IPS-20b (cell line): ENCODE measurements around the gene ISX.

Experiments used
- H3K27ac ChIP-seq: one replicate; pipeline ENCODE4 v1.5.1; 2013; ENCODE audit warnings: low read length
- H3K27me3 ChIP-seq: 2 replicates; pipeline ENCODE4 v1.6.1; 2013; ENCODE audit warnings: mild to moderate bottlenecking, low read length, inconsistent platforms; ENCODE audit not compliant: insufficient read depth
- H3K36me3 ChIP-seq: 2 replicates; pipeline ENCODE4 v1.6.1; 2013; ENCODE audit warnings: low read depth, mild to moderate bottlenecking, inconsistent platforms, low read length, moderate library complexity; ENCODE audit not compliant: insufficient read depth
- H3K4me1 ChIP-seq: 2 replicates; pipeline ENCODE4 v1.6.1; 2013; ENCODE audit warnings: mild to moderate bottlenecking, control low read depth, inconsistent platforms, low read length, moderate library complexity; ENCODE audit not compliant: insufficient read depth
- H3K4me3 ChIP-seq: 2 replicates; pipeline ENCODE4 v1.5.1; 2013; ENCODE audit warnings: mild to moderate bottlenecking, low read length, inconsistent platforms
- H3K9ac ChIP-seq: 2 replicates; pipeline ENCODE4 v1.6.1; 2013; ENCODE audit warnings: low read depth, mild to moderate bottlenecking, inconsistent platforms, low read length, moderate library complexity
- H3K9me3 ChIP-seq: 2 replicates; pipeline ENCODE4 v1.6.1; 2013; ENCODE audit warnings: mild to moderate bottlenecking, low read depth, low read length, inconsistent platforms; ENCODE audit not compliant: insufficient read depth

ISX gene

GRCh38 chr22:35114131-35114980 lies 48.4 kb downstream of the ISX start:
- H3K9me3 ChIP-seq: no peaks in the 10 kb centered on the region
- H3K27me3 ChIP-seq: no peaks in the 10 kb centered on the region
- H3K36me3 ChIP-seq: no peaks in the 10 kb centered on the region
- no peak overlapping the region for H3K27ac ChIP-seq
- H3K9ac ChIP-seq: no peak overlapping the region
- no peaks in the 10 kb centered on the region for H3K4me1 ChIP-seq
- H3K4me3 ChIP-seq: no peak overlapping the region

DNA sequence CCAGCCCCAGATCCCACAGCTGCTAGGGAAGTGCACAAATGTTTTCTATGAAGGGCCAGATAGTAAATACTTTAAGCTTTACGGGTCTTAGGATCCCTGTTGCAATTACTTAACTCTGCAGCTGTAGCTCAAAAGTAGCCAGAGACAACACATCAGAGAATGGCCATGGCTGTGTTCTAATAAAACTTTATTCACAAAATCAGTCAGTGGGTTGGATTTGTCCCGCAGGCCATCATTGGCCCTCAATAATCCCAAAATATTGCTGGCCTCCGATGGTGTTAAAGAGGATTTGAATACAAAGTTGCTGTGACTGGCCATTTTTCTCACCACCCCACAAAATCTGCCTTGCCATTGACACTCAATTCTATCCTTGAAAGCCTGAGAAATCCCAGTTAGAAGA lies 49.6 kb downstream of the ISX start:
- H3K9me3 ChIP-seq: no peaks in the 10 kb centered on the region
- no peaks in the 10 kb centered on the region for H3K27me3 ChIP-seq
- H3K36me3 ChIP-seq: no peaks in the 10 kb centered on the region
- H3K4me1 ChIP-seq: no peaks in the 10 kb centered on the region
- no peak overlapping the region for H3K9ac ChIP-seq
- H3K4me3 ChIP-seq: no peak overlapping the region
- no peak overlapping the region for H3K27ac ChIP-seq

DNA sequence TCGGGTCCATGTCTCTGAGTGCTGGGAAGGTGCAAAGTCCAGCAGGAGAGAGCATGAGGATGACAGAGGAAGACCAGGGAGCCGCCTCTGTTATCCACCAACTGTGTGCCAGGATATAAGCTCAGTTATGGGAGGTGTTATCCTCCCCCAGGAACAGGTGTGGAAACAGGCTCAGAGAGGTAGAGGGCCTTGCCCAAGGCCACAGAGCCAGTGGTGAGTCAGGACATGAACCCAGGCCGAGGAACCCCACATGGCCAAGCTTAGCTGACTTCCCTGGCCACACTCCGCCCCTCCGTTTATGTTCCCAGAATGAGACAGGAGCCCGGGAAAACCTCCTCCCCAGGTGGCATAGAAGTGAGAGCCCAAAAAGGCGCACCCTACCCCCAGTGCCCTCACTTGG lies 50.3 kb downstream of the ISX start:
- H3K27me3 ChIP-seq: no peaks in the 10 kb centered on the region
- no peaks in the 10 kb centered on the region for H3K9me3 ChIP-seq
- H3K36me3 ChIP-seq: no peaks in the 10 kb centered on the region
- H3K4me3 ChIP-seq: no peak overlapping the region
- no peak overlapping the region for H3K9ac ChIP-seq
- no peaks in the 10 kb centered on the region for H3K4me1 ChIP-seq
- H3K27ac ChIP-seq: no peak overlapping the region

DNA sequence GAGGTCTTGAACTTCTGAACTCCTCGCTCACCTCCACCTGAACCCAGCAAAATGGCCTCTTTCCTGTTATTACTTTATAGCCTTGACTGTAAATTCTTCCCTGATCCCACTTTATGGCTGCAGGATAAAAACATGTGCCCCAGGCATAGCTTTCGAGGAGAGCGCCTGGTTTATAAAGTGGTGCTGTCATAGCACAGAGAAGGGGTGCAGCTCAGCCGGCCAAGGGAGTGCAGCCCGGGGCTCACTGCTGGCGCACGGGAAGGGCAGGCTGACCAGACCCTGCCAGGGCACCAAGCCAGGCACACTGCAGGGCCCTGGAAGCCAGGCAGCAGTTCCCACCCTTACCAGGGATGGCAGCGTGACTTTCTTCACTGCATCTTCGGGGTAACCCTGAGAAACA lies 50.9 kb downstream of the ISX start:
- H3K4me1 ChIP-seq: no peaks in the 10 kb centered on the region
- no peak overlapping the region for H3K4me3 ChIP-seq
- H3K27me3 ChIP-seq: no peaks in the 10 kb centered on the region

GRCh38 chr22:35119494-35119893 lies 53.5 kb downstream of the ISX start:
- Histone ChIP-seq H3K36me3 (no peaks in the 10 kb centered on the region), H3K9ac (no peak overlapping the region), H3K4me3 (no peak overlapping the region), H3K4me1 (no peaks in the 10 kb centered on the region), H3K27me3 (no peaks in the 10 kb centered on the region), H3K9me3 (no peaks in the 10 kb centered on the region), H3K27ac (no peak overlapping the region)

More for the DNA sequence above, 50.9 kb downstream of the ISX start:
- Histone ChIP-seq H3K9me3 (no peaks in the 10 kb centered on the region), H3K9ac (no peak overlapping the region), H3K36me3 (no peaks in the 10 kb centered on the region), H3K27ac (no peak overlapping the region)

DNA sequence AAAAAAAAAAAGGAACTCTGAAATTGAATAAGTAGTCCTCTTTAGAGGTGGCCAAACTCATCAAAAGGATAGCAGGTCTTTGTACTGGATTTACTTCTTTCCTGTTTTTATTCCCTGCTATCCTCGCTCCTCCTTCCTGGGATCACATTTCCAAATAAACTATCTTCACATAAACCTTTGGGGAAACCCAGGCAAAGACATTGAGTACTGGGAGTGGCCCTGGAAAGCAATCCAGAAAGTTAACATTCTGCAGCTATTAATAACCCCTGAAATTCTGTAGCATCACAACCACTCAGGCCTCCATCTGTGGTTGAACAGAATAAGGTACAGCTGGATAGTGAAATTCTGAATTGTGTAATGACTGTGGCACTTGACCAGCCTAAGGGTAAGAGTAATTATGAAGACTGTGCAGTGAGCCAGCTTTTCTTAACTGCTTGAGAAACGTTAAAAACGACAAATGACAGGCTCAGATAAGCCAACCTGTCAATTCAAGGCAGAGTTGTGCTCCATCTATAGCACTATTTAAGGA lies 58.8 kb downstream of the ISX start:
- no peaks in the 10 kb centered on the region for H3K9me3 ChIP-seq
- H3K36me3 ChIP-seq: no peaks in the 10 kb centered on the region
- H3K27ac ChIP-seq: no peak overlapping the region
- no peak overlapping the region for H3K4me3 ChIP-seq
- H3K4me1 ChIP-seq: no peaks in the 10 kb centered on the region
- no peaks in the 10 kb centered on the region; the same call in 1 of the 2 replicates for H3K27me3 ChIP-seq
- H3K9ac ChIP-seq: no peak overlapping the region

DNA sequence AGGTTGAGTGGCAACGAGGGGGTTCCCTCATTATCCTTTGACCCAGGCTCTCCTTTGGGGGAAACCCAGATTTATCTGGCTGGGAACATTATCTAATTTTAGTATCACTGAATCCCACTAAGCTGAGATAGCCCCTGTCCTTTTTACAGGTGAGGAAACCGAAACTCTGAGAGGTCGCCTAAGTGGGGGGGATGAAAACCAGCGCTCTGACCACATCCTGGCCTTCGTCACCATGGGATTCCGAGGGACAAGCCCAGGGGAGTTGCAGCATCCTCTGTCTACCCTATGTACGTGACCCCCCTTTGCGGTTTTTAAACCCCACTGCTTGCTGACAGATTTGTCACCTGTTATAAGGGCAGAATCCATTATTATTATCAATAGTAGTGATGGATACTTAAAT lies 61.0 kb downstream of the ISX start:
- H3K9ac ChIP-seq: no peak overlapping the region
- no peaks in the 10 kb centered on the region for H3K9me3 ChIP-seq
- H3K27ac ChIP-seq: no peak overlapping the region
- H3K4me3 ChIP-seq: no peak overlapping the region
- no peaks in the 10 kb centered on the region for H3K4me1 ChIP-seq
- H3K27me3 ChIP-seq: no peaks in the 10 kb centered on the region; the same call in 1 of the 2 replicates
- H3K36me3 ChIP-seq: no peaks in the 10 kb centered on the region

DNA sequence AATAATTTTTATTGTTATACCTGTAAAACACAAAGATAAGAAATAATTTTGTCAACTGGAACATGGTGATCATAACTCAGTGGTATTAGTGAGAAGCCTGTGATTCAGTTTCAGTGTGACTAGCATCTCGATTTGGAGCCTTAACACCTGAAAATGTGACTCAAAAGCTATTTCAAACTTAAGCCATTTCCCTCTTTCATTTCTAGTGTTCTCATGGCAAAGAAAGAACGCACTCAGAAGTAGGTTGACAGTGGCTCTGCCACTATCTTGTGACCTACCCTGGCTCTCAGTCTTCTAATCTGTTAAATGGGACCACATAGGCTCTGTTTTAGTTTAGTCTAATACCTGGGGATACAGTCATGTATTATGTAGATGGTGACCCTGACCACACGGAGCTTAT lies 62.7 kb downstream of the ISX start:
- Histone ChIP-seq H3K36me3 (no peaks in the 10 kb centered on the region), H3K4me3 (no peak overlapping the region), H3K4me1 (no peaks in the 10 kb centered on the region), H3K9ac (no peak overlapping the region), H3K27me3 (no peaks in the 10 kb centered on the region; the same call in 1 of the 2 replicates), H3K27ac (no peak overlapping the region), H3K9me3 (no peaks in the 10 kb centered on the region)

DNA sequence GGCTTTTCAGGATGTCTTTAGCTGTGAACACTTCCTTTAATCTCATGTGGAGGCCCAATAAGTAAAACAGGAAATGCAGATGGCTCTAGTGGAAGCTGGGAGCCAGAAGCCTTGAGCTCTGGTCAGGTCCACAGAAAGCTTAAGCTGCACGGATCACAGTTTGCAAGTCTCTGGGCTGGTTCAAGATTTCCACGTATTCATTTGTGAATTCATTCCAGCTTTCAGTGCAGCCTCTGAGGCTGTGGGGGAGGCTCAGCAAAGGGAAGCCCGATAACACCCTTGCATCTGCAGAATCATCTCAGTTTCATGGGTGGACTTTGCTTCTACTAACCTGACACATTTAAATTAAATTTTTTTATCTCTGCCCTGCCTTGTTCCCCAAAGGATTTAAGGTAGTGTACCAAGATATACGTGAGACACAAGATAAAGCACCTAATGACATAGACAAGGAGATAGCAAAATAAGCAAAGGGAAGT lies 65.6 kb downstream of the ISX start:
- Histone ChIP-seq H3K9me3 (no peaks in the 10 kb centered on the region), H3K27ac (no peak overlapping the region), H3K9ac (no peak overlapping the region), H3K4me1 (peaks cover 17% of the 10 kb centered on the region), H3K36me3 (no peaks in the 10 kb centered on the region), H3K27me3 (no peaks in the 10 kb centered on the region; the same call in 1 of the 2 replicates), H3K4me3 (no peak overlapping the region)

DNA sequence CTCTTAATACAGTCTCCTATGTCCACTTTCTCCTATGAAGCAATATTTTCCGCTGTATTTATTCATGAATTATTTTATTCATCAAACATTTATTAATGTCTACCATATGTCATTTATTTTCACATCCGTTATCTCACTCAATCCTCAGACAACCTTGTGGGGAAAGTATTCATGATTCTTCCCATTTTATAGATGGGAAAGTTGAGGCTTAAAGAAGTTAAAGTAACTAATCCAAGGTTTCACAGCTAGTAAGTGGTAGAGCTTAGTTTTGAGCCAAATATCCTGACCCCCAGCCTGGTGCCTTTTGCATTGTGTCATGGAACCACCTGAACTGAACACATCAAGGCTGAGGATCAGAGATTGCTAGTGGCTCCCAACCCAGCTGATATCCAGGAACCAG lies 66.6 kb downstream of the ISX start:
- Histone ChIP-seq H3K4me3 (no peak overlapping the region), H3K36me3 (no peaks in the 10 kb centered on the region), H3K27ac (no peak overlapping the region), H3K9ac (no peak overlapping the region), H3K4me1 (peaks cover 17% of the 10 kb centered on the region), H3K27me3 (peaks cover 3% of the 10 kb centered on the region; the same call in 1 of the 2 replicates), H3K9me3 (no peaks in the 10 kb centered on the region)

DNA sequence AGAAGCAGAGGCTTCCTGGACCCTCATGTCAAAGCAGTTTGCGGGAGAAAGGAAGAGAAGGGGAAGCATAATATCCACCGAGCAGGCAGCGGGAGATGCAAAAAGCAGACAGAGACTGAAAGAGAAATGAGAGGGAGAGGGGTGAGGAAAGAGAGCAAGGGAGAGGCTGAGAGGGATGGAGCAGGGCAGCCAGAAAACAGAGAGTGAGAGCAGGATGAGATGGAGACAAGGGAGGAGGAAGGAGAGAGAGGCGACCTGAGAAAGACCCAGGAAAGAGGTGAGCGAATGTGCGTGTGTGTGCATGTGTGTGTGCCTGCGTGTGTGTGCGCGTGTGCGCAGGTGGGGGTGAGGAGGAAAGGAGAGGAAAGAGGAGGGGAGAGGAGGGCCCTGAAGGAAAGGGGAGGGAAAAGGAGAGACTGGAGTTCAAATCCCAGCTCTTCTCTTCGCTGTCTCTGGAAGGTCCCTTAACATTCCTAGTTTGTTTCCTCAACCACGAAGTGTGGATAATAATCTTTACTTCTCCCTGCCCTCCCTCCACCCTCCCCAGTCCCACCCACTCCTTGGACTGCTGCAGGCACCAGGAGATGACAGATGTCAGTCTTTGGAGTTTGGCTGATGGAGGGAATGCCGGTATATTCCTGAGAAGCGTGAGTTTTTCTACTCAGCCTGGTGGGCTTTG lies 67.9 kb downstream of the ISX start:
- Histone ChIP-seq H3K9me3 (no peaks in the 10 kb centered on the region), H3K36me3 (no peaks in the 10 kb centered on the region), H3K4me1 (peaks cover 17% of the 10 kb centered on the region), H3K9ac (no peak overlapping the region), H3K27me3 (peaks cover 3% of the 10 kb centered on the region; the same call in 1 of the 2 replicates), H3K27ac (no peak overlapping the region), H3K4me3 (no peak overlapping the region)
